Mammary epithelial cell (primary cell): ENCODE data around the gene ST3GAL2.

Source experiments
- EZH2 ChIP-seq: IDR thresholded peaks from 2 replicates; pipeline ENCODE4 v1.6.1; 2012; ENCODE audit warnings: low read length, inconsistent platforms, borderline replicate concordance
- TF ChIP-seq, protein P1 (sequence below), 2 donors: IDR thresholded peaks in 1 of 2; conservative IDR thresholded peaks in 1 of 2; 2 replicates each; pipeline ENCODE4 v1.5.1; 2011 to 2012; ENCODE audit warnings: inconsistent platforms in 2 of 2, low read length in 2 of 2, mild to moderate bottlenecking in 2 of 2, control low read depth in 1 of 2, low read depth in 1 of 2; ENCODE audit not compliant: insufficient read depth in 1 of 2; ENCODE audit errors: extremely low read depth in 1 of 2

DNA sequence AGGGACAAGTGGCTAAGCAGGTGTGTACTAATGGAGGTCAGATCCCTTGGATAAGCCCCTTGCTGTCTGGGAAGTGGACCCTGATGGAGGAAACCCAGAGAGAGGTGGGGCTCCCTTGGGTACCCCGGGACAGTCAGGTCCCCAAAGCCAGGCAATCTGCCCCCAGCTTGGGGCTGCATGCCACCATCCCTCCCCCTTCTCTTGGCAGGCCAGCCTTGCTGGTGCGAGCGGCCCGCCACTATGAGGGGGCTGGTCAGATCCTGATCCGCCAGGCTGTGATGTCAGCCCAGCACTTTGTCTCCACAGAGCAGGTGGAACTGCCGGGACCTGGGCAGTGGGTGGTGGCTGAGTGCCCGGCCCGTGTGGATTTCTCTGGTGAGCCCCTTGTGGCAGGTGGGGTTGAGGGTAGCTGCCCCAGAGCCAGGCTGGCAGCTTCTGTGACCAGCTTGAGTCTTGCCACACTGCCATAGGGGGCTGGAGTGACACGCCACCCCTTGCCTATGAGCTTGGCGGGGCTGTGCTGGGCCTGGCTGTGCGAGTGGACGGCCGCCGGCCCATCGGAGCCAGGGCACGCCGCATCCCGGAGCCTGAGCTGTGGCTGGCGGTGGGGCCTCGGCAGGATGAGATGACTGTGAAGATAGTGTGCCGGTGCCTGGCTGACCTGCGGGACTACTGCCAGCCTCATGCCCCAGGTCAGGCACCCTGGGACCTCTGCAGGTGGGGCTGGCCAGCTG lies 35.6 kb upstream of the ST3GAL2 start:
- TF ChIP-seq, protein P1, sequence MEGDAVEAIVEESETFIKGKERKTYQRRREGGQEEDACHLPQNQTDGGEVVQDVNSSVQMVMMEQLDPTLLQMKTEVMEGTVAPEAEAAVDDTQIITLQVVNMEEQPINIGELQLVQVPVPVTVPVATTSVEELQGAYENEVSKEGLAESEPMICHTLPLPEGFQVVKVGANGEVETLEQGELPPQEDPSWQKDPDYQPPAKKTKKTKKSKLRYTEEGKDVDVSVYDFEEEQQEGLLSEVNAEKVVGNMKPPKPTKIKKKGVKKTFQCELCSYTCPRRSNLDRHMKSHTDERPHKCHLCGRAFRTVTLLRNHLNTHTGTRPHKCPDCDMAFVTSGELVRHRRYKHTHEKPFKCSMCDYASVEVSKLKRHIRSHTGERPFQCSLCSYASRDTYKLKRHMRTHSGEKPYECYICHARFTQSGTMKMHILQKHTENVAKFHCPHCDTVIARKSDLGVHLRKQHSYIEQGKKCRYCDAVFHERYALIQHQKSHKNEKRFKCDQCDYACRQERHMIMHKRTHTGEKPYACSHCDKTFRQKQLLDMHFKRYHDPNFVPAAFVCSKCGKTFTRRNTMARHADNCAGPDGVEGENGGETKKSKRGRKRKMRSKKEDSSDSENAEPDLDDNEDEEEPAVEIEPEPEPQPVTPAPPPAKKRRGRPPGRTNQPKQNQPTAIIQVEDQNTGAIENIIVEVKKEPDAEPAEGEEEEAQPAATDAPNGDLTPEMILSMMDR (conservative IDR thresholded peaks at IDR 0.05 in 1 of 2, IDR thresholded peaks at IDR 0.05 in 1 of 2; ENCODE audit: extremely low read depth in 1 of 2, insufficient read depth in 1 of 2, low read depth in 1 of 2, low read length in 2 of 2): no peak
- TF ChIP-seq EZH2: no peak
